ENCODE data around the gene GUCA2B.

The GUCA2B gene

DNA sequence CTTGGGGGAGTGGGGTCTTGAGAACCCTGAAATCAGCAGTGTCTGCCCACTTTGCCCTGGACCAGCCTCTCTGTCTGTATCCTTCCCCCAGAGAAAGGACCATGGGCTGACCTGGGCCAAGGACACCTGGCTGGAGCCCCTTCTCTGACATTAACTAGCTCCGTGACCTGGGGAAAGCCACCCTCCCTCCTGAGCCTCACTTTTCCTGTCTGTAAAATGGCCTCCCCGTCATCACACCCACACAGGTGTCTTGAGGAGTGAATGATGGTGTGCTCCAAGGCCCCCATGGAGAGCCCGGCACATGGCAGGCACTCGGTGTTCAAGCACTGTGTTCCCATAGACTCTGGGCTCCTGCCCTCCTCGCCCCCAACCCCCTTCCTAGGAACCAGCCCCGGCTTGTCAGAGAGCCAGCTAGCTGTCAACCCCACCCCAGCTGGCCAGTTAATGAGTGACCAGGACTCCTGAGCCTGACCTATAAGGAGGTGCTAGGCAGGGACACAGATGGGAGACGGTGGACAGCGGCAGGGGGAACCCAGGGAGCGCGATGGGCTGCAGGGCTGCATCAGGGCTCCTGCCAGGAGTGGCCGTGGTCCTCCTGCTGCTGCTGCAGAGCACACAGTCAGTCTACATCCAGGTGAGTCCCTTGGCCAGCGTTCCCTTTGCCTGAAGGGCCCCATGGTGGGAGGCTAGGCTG is at the start of gene GUCA2B:
GUCA2B (plus strand) TSS at position 504 of the 694 bp plus-strand sequence; CDS start at position 545, 41 bp downstream.
- DNase-seq, result no peak

GRCh38 chr1:42105025-42105424 is 48.2 kb upstream of the GUCA2B start:
- DNase-seq, result no peak

DNA sequence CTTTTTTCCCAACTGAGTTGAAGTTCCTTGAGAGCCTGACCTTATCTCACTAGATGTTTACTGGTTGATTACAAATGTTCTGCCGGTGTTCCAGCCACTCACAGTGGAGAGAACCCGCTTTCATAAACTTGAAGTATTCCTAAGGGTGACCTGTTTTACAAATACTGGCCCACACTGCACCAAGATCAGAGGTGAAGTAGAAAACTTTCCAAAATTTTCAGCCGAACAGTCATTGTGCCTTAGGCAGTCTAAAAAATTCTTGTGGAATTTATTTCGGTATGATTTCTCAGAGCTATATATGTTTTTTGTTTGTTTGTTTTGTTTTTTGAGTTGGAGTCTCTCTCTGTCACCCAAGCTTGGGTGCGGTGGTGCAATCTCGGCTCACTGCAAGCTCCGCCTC is 44.9 kb upstream of the GUCA2B start:
- no peak for DNase-seq

- DNase-seq, result no peak
Observed at GRCh38 chr1:42109600-42109999, 43.6 kb upstream of the GUCA2B start.

- no peak for DNase-seq
Observed at GRCh38 chr1:42114229-42114628, 39.0 kb upstream of the GUCA2B start.

GRCh38 chr1:42117214-42117613 is 36.0 kb upstream of the GUCA2B start:
- DNase-seq, result no peak

- DNase-seq, result no peak
Observed at GRCh38 chr1:42118125-42118524, 35.1 kb upstream of the GUCA2B start.

- DNase-seq, result no peak
Observed at GRCh38 chr1:42122408-42122807, 30.8 kb upstream of the GUCA2B start.

DNA sequence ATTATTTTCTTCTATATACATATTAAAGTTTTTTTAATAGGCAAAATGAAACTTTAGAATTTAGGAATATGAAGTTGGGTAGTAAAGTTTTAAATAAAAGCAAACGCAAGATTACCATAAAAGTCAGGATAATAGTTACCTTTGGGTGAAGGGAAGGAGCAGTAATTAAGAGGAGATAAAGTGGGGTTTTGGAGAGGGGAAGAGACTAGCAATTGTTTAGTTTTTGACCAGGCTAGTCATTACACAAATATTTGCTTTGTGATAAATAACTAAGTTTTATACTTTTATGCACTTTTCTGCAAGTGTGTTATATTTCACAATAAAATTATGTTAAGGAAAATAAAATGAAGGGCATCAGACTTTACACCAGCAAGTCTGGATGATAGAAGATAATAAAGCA is 27.7 kb upstream of the GUCA2B start:
- no peak for DNase-seq

DNA sequence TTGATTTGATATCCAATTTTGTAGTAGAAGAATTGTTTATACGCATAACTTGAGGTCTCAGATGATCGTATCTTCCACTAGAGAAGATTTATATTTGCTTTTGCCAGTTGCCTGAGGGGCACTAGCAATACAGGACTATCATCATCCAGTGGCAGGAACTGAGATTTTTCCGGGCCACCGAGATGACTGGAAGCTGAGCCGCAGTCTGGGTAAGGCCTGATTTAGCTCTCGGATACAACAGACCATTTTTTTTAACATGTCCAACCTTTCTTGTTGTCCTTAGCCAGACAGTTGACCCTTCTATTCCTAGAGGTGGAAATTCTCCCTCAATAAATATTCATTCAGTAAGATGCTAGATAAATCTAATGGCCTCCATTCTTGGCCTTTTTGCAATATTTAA is 25.4 kb upstream of the GUCA2B start:
- DNase-seq, result no peak

- no peak for DNase-seq
Observed at GRCh38 chr1:42128499-42128898, 24.7 kb upstream of the GUCA2B start.

GRCh38 chr1:42128964-42129363 is 24.2 kb upstream of the GUCA2B start:
- DNase-seq, result no peak

- DNase-seq, result no peak
Observed at GRCh38 chr1:42130061-42130660, 23.0 kb upstream of the GUCA2B start.

GRCh38 chr1:42133390-42133789 is 19.8 kb upstream of the GUCA2B start:
- no peak for DNase-seq

DNA sequence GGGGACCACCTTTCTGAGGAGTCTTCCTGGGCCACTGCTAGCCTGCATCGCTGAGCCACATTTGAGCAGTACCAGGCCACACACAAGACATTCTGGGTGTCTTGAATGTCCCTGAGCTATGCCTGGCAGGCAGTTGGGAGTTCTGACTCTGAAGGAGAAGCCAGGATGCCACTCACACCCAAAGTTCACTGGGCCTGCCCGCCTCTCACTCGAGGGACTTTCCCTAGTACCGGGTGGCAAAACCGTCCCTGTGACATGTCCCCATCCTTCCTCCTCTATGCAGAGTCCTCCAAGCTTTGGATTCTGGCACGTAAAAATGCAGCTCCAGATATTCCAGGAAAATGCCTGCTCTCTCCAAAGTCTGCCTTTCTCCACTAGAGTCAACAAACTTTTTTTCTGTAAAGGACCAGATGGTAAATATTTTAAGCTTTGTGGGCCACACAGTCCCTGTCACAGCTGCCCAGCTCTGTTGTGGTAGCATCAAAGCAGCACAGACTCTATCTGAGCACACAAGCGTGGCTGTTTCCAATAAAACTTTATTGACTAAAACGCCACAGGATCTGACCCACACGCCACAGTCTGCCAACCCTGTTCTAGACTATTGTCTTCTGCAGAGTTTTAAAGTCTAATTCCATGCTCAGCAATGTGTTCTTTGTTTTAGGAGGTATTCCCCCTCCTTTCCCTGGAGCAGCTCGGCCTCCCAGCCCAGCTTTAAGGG is 19.2 kb upstream of the GUCA2B start:
- DNase-seq, result no peak

DNA sequence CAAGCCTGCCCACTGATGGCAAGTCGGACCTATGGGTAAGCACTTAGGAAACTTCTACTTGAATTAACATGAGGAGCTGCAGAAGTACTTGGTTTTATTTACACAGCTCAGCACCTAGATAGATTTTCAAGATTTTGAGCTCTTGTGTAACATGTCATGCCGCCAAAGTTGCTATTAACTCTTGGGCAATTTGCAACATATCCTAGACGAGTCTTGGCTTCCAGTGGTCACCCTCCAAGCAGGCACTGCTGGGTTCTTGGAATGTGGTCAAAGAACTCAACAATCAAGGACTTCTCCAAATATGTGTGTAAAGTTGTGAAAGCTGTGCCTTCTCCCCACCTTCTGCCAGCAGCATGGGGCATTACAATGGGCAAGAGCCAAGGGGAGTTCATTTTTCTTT is 17.8 kb upstream of the GUCA2B start:
- no peak for DNase-seq

DNA sequence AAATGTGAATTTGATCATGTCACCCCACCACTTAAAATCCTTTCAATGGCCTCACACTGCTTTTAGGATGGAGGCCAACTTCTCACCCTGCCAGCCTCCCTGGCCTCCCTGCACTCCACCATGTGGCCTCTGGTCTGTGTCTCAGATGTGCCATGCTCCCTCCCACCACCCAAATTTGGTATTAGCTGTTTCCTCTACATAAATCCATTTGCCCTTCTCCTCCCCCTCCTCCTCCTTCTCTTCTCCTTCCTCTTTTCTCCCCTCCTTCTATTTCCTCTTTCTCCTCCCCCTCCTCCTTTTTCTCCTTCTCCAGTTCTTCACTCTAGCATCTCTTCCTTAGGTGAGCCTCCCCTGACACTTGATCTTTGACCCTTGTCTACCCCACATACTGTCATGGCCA is 16.7 kb upstream of the GUCA2B start:
- no peak for DNase-seq

DNA sequence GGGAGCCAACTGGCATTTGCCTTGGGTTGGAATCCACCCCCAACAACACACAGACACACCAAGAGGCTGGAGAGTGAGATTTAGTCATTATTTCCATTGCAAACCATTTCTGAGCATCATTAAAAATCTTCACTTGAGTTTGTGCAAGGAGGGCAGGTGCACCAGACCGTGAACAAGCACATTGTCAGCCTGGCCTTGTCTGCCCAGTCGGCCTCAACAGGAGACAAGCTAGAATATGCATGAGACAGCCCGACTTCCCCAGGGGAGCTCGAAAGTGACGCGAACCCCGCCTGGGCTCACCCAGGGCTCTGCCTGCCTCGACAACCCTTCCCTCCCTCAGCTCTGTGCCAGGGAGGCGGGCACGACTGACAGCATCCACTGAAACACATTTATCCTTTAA is 15.4 kb upstream of the GUCA2B start:
- no peak for DNase-seq

DNA sequence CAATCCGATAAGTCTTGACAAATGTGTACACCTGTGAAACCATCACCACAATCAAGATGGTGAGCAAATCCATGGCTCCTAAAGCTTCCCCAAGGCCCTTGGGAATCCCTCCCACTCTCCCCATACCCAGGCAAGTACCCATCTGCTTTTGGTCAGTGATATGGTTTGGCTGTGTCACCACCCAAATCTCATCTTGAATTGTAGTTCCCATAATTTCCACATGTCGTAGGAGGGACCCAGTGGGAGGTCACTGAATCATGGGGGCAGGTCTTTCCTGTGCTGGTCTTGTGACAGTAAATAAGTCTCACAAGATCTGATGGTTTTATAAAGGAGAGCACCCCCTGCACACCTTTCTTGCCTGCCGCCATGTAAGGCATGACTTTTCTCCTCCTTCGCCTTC is 14.6 kb upstream of the GUCA2B start:
- DNase-seq, result no peak

DNA sequence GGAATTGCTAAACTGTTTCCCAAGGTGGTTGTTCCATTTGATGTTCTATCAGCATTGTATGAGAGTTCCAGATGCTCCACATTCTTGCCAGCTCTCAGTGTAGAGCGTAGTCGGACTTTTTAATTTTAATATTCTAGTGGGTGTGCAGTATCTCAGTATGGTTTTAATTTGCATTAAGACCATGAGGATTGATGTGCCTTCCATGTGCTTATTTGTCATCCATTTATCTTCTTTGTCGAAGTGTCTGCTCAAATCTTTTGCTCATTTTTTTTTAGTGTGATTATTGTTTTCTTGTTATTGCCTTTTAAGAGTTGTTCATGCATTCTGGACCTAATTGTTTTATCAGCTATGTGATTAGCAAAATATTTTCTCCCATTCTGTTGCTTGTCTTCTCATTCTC is 13.8 kb upstream of the GUCA2B start:
- DNase-seq, result no peak

DNA sequence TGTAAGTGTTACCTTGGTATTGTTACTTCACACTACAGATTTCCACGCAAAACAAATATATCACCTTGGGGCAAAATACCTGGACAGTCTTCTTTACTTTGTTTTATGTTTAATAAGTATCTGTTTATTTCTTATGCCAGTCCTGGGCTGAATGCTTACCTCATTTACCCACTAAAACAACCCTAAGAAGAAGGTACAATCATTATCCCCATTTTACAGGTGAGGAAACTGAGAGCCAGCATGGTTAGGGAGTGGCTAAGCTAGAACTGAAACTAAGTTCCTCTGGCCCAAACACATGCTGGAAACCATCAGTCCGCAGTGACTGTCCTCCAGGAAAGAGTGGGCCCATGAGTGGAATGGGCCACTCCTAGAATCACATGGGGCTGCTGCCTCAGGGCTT is 13.0 kb upstream of the GUCA2B start:
- no peak for DNase-seq

DNA sequence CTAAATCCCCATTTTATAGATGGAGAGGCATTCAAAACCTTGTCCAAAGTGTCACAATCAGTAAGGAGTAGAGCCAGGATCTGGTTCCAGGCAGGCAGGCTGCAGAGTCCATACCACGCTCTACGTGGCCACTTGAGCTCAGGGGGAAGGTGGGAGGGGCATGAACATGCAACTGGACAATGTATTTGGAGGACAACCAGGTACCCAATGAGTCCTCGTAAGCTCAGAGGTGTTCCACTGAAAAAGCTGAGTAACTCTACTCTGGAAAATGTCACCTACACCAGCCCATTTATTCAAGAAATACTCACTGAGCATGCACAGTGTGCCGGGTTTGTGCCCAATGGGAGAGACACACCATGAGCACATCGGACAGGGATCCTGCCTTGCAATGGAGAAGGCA is 11.2 kb upstream of the GUCA2B start:
- DNase-seq, result no peak

DNA sequence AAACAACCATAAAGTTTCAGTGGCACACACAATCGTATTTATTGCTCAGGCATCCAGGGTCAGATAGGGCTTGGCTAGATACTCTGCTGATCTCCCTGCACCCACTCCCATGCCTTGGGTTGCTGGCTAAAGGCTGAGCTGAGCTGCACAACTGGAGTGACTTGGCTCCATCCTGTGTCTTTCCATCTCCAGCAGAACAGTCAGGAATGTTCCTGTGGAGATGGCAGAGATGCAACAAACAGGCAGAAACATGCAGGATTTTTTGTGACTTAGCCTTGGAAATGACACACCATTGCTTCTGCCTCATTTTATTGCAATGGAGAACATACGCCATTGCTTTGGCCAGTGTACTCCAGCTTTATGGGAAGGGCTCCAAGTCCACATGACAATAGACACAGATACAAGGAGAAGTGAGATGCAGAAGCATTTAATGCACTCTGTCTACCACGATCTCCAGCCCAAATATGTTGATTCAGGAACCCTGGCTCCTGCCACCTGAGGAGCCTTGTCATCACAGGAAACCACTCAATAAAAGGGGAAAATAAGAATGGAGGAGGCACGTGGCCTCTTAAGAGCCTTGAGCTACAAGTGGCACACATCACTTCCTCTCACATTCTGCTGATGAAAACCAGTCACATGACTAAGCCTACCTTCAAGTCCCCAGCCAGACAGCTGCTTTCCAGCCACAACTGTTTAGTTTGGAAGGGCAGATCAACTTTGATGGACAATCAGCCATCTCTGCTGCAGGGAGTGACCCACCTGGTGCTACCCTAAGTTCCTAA is 10.1 kb upstream of the GUCA2B start:
- peak; percentile 12 for DNase-seq

All from KG1 (cell line).